SHP77 treated with DMSO at 0.1 percent for 48 hours (cell line): ENCODE measurements around the gene MAGI2.

ENCODE experiments used
- DNase-seq: peaks from one replicate; lab custom pipeline; 2025; lab: John Stamatoyannopoulos, UW

Gene MAGI2

GRCh38 chr7:78413568-78413967 is 1039.9 kb downstream of the MAGI2 start:
- no peak for DNase-seq

GRCh38 chr7:78412216-78412858 is 1041.1 kb downstream of the MAGI2 start:
- DNase-seq = no peak

GRCh38 chr7:78407031-78407430 is 1046.4 kb downstream of the MAGI2 start:
- DNase-seq = no peak

- no peak for DNase-seq
Observed at GRCh38 chr7:78406531-78406930, 1046.9 kb downstream of the MAGI2 start.

GRCh38 chr7:78402096-78402495 is 1051.4 kb downstream of the MAGI2 start:
- DNase-seq = no peak

- DNase-seq = no peak
Observed at GRCh38 chr7:78400038-78400437, 1053.4 kb downstream of the MAGI2 start.

- no peak for DNase-seq
Observed at GRCh38 chr7:78399033-78399769, 1054.3 kb downstream of the MAGI2 start.

GRCh38 chr7:78398576-78398975 is 1054.9 kb downstream of the MAGI2 start:
- DNase-seq = no peak

- no peak for DNase-seq
Observed at GRCh38 chr7:78398081-78398480, 1055.4 kb downstream of the MAGI2 start.

GRCh38 chr7:78396210-78396609 is 1057.3 kb downstream of the MAGI2 start:
- no peak for DNase-seq

GRCh38 chr7:78395298-78396036 is 1058.0 kb downstream of the MAGI2 start:
- no peak for DNase-seq

- DNase-seq = no peak
Observed at GRCh38 chr7:78389022-78389421, 1064.4 kb downstream of the MAGI2 start.

GRCh38 chr7:78386520-78386919 is 1066.9 kb downstream of the MAGI2 start:
- no peak for DNase-seq

- DNase-seq = no peak
Observed at GRCh38 chr7:78383096-78383880, 1070.2 kb downstream of the MAGI2 start.

- no peak for DNase-seq
Observed at GRCh38 chr7:78379148-78379547, 1074.3 kb downstream of the MAGI2 start.

GRCh38 chr7:78377532-78377931 is 1075.9 kb downstream of the MAGI2 start:
- no peak for DNase-seq

GRCh38 chr7:78370936-78371335 is 1082.5 kb downstream of the MAGI2 start:
- DNase-seq = no peak

- DNase-seq = no peak
Observed at GRCh38 chr7:78368771-78369170, 1084.7 kb downstream of the MAGI2 start.

GRCh38 chr7:78367280-78367773 is 1086.1 kb downstream of the MAGI2 start:
- no peak for DNase-seq

GRCh38 chr7:78363866-78364265 is 1089.6 kb downstream of the MAGI2 start:
- DNase-seq = no peak

GRCh38 chr7:78359836-78360235 is 1093.6 kb downstream of the MAGI2 start:
- no peak for DNase-seq

GRCh38 chr7:78357709-78358108 is 1095.8 kb downstream of the MAGI2 start:
- DNase-seq = no peak
